HG03196 (cell line): ENCODE data around the gene MYO18B.

ENCODE experiments used
- ATAC-seq: cut with Tn5 transposase; IDR thresholded peaks from one replicate; pipeline ENCODE4 v1.9.1; 2021; ENCODE audit not compliant: unreplicated experiment

MYO18B gene

DNA sequence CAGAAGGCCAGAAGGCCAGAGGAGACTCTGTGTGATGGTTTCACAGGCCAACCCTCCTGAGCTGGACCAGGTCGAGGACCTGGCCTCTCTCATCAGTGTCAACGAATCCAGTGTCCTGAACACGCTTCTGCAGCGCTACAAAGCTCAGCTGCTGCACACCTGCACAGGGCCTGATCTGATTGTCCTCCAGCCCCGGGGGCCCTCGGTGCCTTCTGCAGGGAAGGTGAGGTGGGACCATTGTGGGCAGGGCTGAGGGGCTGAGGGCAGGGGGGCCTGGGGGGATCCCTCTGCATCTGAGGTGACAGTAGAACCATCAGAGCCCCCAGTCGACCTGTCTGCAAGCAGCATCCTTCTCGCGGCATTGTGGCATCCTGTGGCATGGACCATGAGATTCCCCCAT lies 30.3 kb downstream of the MYO18B start:
- no peak for ATAC-seq

DNA sequence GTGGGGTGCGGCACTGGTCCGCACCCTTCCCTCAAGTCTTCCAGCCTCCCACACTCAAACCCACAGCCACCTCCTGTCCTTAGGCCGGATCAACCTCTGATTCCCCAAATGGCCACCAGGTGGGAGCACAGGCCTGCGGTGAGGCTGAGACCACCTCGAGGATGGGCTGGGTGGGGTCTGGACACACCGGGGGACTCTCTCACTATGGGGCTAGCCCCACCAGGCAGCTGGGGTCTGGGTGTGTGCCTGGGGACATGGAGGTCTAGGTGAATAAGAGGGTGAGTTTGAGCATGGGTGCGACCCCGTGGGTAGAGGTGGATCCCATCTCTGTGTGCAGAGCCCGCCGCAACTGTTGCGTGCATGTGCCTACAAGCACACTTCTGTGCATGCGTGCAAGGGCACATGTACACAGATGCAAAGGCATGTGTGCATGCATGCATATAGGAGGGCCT lies 32.6 kb downstream of the MYO18B start:
- no peak for ATAC-seq

DNA sequence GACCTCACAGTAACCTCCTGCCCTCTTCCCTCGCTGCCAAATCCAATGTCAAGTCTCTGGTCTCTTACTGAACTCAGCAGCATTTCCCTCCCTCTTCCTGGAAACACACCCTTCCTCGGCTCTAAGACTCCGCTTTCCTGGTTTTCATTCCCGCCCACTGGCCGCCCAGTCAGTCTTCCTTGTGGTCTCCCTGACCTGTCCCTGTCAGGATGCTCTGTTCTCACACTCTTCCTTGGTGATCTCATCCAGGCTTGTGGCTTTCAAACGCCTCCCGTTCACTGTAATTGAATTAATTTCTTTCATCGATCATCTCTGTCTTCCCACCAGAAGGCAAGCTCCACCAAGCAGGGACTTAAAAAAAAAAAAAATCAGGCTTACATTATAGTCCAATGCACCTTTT lies 33.5 kb downstream of the MYO18B start:
- ATAC-seq = no peak

GRCh38 chr22:25777411-25777810 lies 35.4 kb downstream of the MYO18B start:
- no peak for ATAC-seq

DNA sequence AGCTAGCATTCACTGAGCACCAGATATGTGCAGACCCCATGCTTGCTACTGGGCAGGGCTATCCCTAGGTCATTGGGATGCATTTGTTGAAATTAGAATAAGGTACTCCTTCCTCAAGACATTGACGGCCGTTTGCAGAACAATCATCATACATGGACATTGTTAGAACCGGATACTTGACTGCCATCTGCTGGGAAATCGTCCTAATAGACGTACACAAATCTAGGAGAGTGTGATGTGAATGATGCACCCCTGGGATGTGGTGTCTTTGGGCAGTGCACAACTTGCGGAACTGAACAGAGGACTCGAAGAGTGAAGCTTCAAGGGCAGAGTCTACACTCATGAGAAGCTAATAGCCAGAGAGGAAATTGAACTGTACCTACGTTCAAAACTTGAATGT lies 35.9 kb downstream of the MYO18B start:
- ATAC-seq = no peak

DNA sequence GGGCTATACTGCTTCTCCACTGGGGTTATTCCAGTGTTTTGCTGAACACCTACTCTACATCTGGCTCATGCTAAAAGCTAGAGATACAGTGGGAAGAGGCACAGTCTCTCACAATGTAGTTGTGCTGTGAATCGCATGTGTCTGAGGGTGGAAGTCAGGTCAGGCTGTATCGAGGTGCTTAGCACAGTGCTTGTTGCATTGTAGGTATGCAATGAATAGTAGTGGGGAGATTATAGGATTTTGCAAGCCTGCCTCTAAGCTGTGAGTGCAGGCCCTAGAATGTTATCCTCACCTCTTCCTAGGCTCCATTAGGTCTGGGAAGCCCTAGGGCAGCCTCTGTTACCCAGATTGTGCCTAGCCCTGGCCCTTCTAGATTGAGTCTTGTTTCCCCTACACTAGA lies 37.4 kb downstream of the MYO18B start:
- no peak for ATAC-seq

- no peak for ATAC-seq
Observed at GRCh38 chr22:25779890-25780289, 37.9 kb downstream of the MYO18B start.

DNA sequence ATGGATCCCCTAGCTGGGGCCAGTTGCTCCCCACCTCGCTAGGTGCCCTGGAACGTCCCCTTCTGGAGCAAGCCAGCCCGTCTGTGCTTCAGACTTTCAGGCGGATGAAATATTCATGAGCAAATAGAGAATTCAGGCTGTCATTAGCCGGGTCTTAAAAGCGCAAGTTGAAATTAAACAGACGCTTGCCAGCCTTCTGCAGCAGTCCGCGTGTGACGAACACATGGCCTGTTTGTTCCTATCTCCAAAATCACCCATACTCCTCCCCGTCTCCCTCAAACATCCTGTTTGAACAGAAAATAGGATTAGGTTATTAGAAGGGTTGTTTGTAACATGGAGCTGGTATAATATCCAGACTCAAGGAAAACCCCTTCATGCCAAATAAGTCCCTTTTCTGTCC lies 38.7 kb downstream of the MYO18B start:
- no peak for ATAC-seq

- ATAC-seq = no peak
Observed at GRCh38 chr22:25781801-25782200, 39.8 kb downstream of the MYO18B start.

- no peak for ATAC-seq
Observed at GRCh38 chr22:25782831-25783230, 40.8 kb downstream of the MYO18B start.

DNA sequence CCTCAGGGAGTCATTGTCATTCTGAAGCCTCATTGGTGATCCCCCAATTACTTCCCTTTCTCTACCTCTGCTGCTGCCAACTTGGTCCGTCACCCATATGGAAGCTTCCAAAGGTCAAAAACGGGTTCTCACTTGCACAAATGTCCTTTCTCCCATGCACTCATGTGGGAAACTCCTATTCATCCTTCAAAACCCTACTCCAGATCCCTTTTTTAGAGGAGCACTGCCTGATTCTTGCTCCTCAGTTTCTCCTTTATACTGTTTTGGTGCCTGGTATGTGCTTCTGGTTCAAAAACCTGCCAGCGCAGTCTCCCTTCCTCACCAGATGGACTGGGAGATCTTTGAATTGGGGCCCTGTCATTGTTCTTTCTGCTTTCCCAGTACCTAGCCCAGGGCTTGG lies 41.9 kb downstream of the MYO18B start:
- ATAC-seq = no peak

GRCh38 chr22:25786165-25786564 lies 44.2 kb downstream of the MYO18B start:
- ATAC-seq = no peak

- no peak for ATAC-seq
Observed at GRCh38 chr22:25791556-25791955, 49.6 kb downstream of the MYO18B start.

- no peak for ATAC-seq
Observed at GRCh38 chr22:25795478-25795877, 53.5 kb downstream of the MYO18B start.

GRCh38 chr22:25797498-25798290 lies 55.7 kb downstream of the MYO18B start:
- no peak for ATAC-seq

- no peak for ATAC-seq
Observed at GRCh38 chr22:25800766-25801165, 58.8 kb downstream of the MYO18B start.

DNA sequence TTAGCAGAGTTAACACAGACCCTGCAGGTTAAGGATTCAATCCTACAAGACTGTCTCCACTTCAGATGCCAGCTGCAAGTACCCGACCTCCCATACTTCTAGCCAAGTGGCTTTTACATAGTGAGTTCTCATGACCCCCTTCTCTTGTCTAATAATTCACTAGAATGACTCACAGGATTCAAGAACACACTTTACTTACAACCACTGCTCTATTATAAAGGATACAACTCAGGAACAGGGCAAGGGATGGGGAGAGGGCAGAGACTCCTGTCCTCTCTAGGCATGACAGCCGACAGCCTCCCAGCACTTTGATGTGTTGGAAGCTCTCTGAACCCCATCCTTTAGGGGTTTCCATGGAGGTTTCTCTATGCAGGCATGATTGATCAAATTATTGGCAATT lies 60.0 kb downstream of the MYO18B start:
- no peak for ATAC-seq

DNA sequence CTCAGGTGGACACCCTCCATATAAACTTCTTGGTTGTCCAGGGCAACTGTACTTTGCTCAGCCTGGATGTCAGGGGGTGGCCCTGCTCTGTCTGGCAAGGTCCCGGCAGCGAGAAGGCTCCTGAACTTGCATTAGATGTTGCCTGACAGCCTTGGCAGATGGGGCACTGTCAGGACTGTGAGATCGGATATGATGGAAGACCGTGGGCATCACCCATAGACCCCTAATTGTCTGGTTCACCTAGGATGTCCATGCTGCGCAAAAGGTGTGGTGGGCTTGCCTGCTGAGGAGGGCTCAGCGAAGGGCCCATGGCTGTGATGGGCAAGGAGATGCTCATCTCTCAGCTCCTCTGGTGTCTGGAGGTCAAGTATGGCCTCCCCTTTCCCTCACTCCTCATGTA lies 62.7 kb downstream of the MYO18B start:
- ATAC-seq = no peak

- ATAC-seq = no peak
Observed at GRCh38 chr22:25806579-25806978, 64.6 kb downstream of the MYO18B start.

DNA sequence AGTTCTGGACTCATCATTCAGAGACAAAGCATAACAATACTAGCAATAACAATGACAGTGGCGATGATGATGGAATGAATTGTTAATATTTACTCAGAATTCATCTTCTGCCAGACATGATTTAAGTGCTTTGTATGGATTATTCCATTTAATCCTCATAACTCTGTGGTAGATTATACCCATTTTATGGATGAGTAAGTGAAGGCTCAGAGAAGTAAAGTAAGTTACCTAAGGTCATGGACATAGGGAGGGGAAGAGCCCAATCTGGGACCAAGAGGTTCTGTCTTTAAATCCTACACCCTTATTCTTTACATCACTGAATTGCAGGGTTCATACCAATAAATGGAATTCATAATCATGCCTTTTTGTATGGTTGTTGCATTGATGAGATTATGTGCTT lies 72.7 kb downstream of the MYO18B start:
- ATAC-seq = no peak

DNA sequence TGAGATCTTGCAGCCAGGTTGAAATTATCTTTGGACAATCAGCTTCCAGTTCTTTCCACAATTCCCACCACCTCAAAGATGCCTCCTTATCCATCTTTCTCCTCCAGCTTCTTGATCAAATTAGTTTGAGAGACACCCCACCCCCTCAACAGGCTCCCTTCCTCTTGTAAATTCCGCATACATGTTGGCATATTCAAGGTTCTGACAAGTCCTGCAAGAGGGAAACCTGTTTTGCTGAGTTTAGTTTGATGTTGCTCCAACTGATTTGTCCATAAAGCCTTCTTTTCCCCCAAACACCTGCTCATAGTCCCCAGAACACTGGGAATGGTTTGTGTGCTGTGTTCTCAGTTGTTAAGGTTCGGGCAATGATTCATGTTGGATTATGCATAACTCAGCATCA lies 73.6 kb downstream of the MYO18B start:
- no peak for ATAC-seq

DNA sequence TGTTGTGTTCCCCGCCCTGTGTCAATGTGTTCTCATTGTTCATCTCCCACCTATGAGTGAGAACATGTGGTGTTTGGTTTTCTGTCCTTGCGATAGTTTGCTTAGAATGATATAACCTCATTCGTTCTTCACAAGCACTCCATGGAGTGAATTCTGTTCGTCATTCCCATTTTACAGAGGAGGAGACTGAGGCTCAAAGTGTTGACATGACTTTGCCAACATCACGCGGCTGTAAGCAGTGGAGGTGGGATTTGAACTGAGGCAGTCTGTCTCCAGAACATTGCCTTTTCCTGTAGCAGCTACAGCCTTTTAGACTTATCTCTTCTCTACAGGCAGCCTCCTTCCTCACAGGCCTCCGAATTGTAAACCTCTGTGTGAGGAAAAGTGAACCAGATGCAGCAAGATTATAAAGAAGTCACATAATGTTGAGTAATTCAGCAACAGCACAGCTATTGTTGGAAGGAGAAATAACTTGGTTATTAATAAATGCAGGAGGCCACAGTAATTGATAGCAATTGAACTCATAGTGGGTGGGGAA lies 74.6 kb downstream of the MYO18B start:
- ATAC-seq = no peak
